ENCODE data around the gene SMOC1.
A peak's percentile ranks its signal among the peaks of the same experiment; 100 is the strongest.

The SMOC1 gene

GRCh38 chr14:70018230-70018629 is 139.0 kb downstream of the SMOC1 start:
- no peak for DNase-seq

GRCh38 chr14:70018713-70019211 is 139.5 kb downstream of the SMOC1 start:
- no peak for DNase-seq

GRCh38 chr14:70019695-70020094 is 140.5 kb downstream of the SMOC1 start:
- no peak for DNase-seq

- no peak for DNase-seq
Measured at GRCh38 chr14:70020352-70021170, 141.3 kb downstream of the SMOC1 start.

- DNase-seq = no peak
Measured at GRCh38 chr14:70021548-70022220, 142.5 kb downstream of the SMOC1 start.

GRCh38 chr14:70022771-70023445 is 143.7 kb downstream of the SMOC1 start:
- DNase-seq = no peak

- no peak for DNase-seq
Measured at GRCh38 chr14:70023871-70024270, 144.7 kb downstream of the SMOC1 start.

- DNase-seq = peak; percentile 82
Measured at GRCh38 chr14:70027785-70028428, 148.7 kb downstream of the SMOC1 start.

GRCh38 chr14:70029296-70030132 is 150.3 kb downstream of the SMOC1 start:
- DNase-seq = no peak

GRCh38 chr14:70032016-70032415 is 152.8 kb downstream of the SMOC1 start:
- no peak for DNase-seq

GRCh38 chr14:70032447-70032846 is 153.2 kb downstream of the SMOC1 start:
- no peak for DNase-seq

GRCh38 chr14:70033116-70033515 is 153.9 kb downstream of the SMOC1 start:
- no peak for DNase-seq

- DNase-seq = no peak
Measured at GRCh38 chr14:70033561-70033960, 154.3 kb downstream of the SMOC1 start.

- DNase-seq = no peak
Measured at GRCh38 chr14:70034257-70034656, 155.0 kb downstream of the SMOC1 start.

- DNase-seq = no peak
Measured at GRCh38 chr14:70036665-70037064, 157.4 kb downstream of the SMOC1 start.

GRCh38 chr14:70043001-70043400 is 163.8 kb downstream of the SMOC1 start:
- no peak for DNase-seq

GRCh38 chr14:70045310-70045709 is 166.1 kb downstream of the SMOC1 start:
- no peak for DNase-seq

- DNase-seq = peak; percentile 40
Measured at GRCh38 chr14:70045844-70046535, 166.8 kb downstream of the SMOC1 start.

- DNase-seq = no peak
Measured at GRCh38 chr14:70047598-70048312, 168.5 kb downstream of the SMOC1 start.

GRCh38 chr14:70048313-70048654 is 169.1 kb downstream of the SMOC1 start:
- no peak for DNase-seq

- DNase-seq = no peak
Measured at GRCh38 chr14:70049605-70050004, 170.4 kb downstream of the SMOC1 start.
